Stomach (tissue), 9 donors: ENCODE measurements around the gene PRKCZ. TPM values are rescaled to one million over a fixed set of nuclear protein-coding genes. Genes with fewer than 3 reads are reported as not detected.
"Not testable (repeated sequence)": the region's sequence is repeated elsewhere in the genome, so short reads cannot be mapped to it uniquely, and the experiment has no call there.

Experiments used
- DNase-seq, 2 donors: peaks; one replicate each; pipeline versions ENCODE4 v3.0.0 to v3.0.0-alpha.2; 2013 to 2019
- H3K27ac ChIP-seq, 5 donors: fragments of 200-600 bp in 4 of 5; sonication (generic) in 4 of 5; one replicate each; pipeline ENCODE4 v1.5.1; 2013 to 2019; ENCODE audit warnings: mild to moderate bottlenecking in 1 of 5, moderate library complexity in 1 of 5
- H3K27me3 ChIP-seq, 3 donors: fragments of 200-600 bp; sonication (generic); one replicate each; pipeline ENCODE4 v1.5.1; 2017 to 2019; ENCODE audit warnings: mixed run types in 1 of 3
- H3K36me3 ChIP-seq, 4 donors: fragments of 200-600 bp; sonication (generic); 1 replicate in 3 of 4; 2 replicates in 1 of 4; pipeline ENCODE4 v1.5.1; 2016 to 2019
- H3K4me1 ChIP-seq, 4 donors: fragments of 200-600 bp; sonication (generic); one replicate each; pipeline ENCODE4 v1.5.1; 2016 to 2019
- H3K4me3 ChIP-seq, 4 donors: fragments of 200-600 bp; sonication (generic) in 3 of 4; one replicate each; pipeline ENCODE4 v1.5.1; 2016 to 2019; ENCODE audit warnings: mild to moderate bottlenecking in 1 of 4
- H3K9me3 ChIP-seq, 4 donors: fragments of 200-600 bp; sonication (generic); one replicate each; pipeline ENCODE4 v1.5.1; 2016 to 2019
- CTCF ChIP-seq, 7 experiments: fragments of 450-650 bp in 4 of 7; fragments of 200-600 bp in 3 of 7; sonication (generic) in 3 of 7; IDR thresholded peaks; one replicate each; pipeline ENCODE4 v1.5.1; 2016 to 2019; ENCODE audit warnings: antibody characterized with exemption in 7 of 7, control low read depth in 2 of 7, mild to moderate bottlenecking in 1 of 7
- EP300 ChIP-seq: sonication (generic); formaldehyde crosslinking; IDR thresholded peaks from one replicate; pipeline ENCODE4 v1.6.1; 2017; ENCODE audit warnings: antibody characterized with exemption
- POLR2A ChIP-seq, 4 donors: fragments of 450-650 bp; IDR thresholded peaks; one replicate each; pipeline ENCODE4 v1.6.1; 2016; ENCODE audit warnings: antibody characterized with exemption in 4 of 4, control low read depth in 2 of 4, mild to moderate bottlenecking in 1 of 4, moderate library complexity in 1 of 4
- POLR2AphosphoS5 ChIP-seq, 3 donors: sonication (generic); formaldehyde crosslinking; IDR thresholded peaks; one replicate each; pipeline ENCODE4 v1.6.1; 2016; ENCODE audit warnings: antibody characterized with exemption in 3 of 3
- WGBS, 5 donors: extraction: QIAGEN DNeasy Blood & Tissue Kit in 3 of 5; methylation state at CpG; one replicate each; pipeline versions ENCODE4 v1.1.5 to v1.1.7; 2013 to 2018; 5-methylcytosine and 5-hydroxymethylcytosine counted together
- intact Hi-C: fragments of 100-400 bp; cut with DNase I; formaldehyde crosslinking; loops from one replicate; pipeline ENCODE4 v1.15.1; 2023; ENCODE audit warnings: low total_unique reads
- polyA plus RNA-seq, 3 donors: library from polyadenylated mRNA; stranded (reverse); fragments of 200-250 nt; gene quantifications; one replicate each; pipeline ENCODE4 v1.2.3, GENCODE V29; 2013
- total RNA-seq, 5 donors: library from RNA; depleted of rRNA; stranded (reverse); fragments of >200 nt; gene quantifications; one replicate each; pipeline versions ENCODE4 v1.1.0 to v1.2.3, GENCODE V29; 2014 to 2016
- donor health status: healthy with polysubstance abuse.
- donor health status: Bipolar disorder and iron deficiency.
- donor health status: healthy.

PRKCZ gene
- total and polyA plus RNA-seq, 8 donors, result 11.1 to 55.8 (median 25.5) TPM

- no peaks in the 10 kb centered on the region for H3K9me3 ChIP-seq
- H3K27me3 ChIP-seq, result no peaks in the 10 kb centered on the region
- no peaks in the 10 kb centered on the region for H3K36me3 ChIP-seq
- TF ChIP-seq CTCF (IDR thresholded peaks at IDR 0.05), result no peak
- no peak overlapping the region for H3K4me3 ChIP-seq
- no peak for DNase-seq
- 83 to 92% (median 89%) methylated on average over 15 to 19 of the region's 19 CpGs for WGBS, 5 donors
- intact Hi-C loops, result no loop called here
- peak overlapping the region in 2 of 5 donors; percentile 84 to 97 for H3K27ac ChIP-seq
- H3K4me1 ChIP-seq, result peaks cover 22 to 40% (median 30%) of the 10 kb centered on the region in 4 donors
Observed at GRCh38 chr1:2136386-2137235, 86.4 kb downstream of the PRKCZ start.

DNA sequence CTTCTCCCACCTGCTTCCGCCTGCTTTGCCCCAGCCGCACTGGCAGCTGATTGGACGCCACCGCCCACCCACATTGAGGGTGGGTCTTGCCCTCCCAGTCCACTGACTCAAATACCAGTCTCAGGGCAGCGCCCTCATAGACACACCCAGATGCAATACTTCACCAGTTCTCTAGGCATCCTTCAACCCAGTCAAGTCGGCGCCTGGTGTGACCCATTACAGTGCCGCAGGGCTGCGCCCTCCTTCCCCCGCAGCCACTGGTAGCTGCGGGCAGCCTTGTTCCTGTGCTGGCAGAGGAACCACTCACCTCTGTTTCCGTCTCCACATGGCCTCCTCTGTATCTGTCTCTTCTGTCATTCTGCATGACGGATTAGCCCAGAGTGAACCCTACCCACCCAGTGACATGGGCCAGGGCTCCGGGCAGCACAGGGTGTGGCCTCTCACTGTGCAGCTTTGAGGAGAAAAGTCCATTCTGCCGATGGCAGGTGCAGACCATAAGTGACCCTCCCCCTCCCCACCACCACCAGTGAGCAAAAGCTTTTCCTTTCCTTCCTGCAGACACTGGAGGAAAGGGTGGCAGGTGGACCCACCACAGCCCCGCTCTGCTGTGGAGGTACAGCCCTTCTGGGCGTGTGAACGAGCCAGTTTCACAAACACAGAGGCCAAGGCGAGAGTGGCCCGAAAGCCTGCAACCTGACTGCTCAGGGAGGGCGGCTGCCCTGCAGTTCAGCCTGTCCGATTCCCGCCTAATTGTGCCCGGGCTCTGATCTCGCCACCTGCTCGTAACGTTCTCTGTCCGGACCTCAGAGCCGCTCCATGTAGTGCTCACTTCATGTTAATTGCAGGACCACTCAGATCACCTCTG lies 87.3 kb downstream of the PRKCZ start:
- intact Hi-C loops, result no loop called here
- Histone ChIP-seq H3K4me1 (peaks cover 18 to 32% (median 25%) of the 10 kb centered on the region in 4 donors), H3K27ac (no peak overlapping the region), H3K36me3 (peaks cover 0 to 3% (median 0%) of the 10 kb centered on the region in 4 donors), H3K9me3 (no peaks in the 10 kb centered on the region), H3K4me3 (no peak overlapping the region), H3K27me3 (no peaks in the 10 kb centered on the region)
- WGBS, 5 donors, result 82 to 90% (median 86%) methylated on average over 24 to 29 of the region's 29 CpGs
- TF ChIP-seq POLR2AphosphoS5 (IDR thresholded peaks at IDR 0.05) (no peak), CTCF (IDR thresholded peaks at IDR 0.05) (no peak), EP300 (no peak), POLR2A (IDR thresholded peaks at IDR 0.05) (no peak)
- DNase-seq, result peak in 1 of 2 donors; percentile 75

DNA sequence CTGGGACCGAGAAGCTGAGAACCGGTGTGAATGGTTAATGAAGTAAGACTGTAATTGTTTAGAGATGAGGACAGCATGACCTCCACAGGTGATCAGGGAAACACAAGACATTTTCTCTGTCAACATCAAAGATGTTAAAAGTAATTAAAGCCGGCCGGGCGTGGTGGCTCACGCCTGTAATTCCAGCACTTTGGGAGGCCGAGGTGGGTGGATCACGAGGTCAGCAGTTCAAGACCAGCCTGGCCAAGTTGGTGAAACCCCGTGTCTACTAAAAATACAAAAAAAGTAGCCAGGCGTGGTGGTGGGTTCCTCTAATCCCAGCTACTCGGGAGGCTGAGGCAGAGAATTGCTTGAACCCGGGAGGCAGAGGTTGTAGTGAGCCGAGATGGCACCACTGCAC lies 88.9 kb downstream of the PRKCZ start:
- DNase-seq, H3K27me3 ChIP-seq, intact Hi-C loops, H3K27ac ChIP-seq, H3K4me3 ChIP-seq, H3K9me3 ChIP-seq, H3K36me3 ChIP-seq: not testable (repeated sequence)
- WGBS, 5 donors, result 86 to 90% (median 87%) methylated on average over 13 of the region's 13 CpGs
- H3K4me1 ChIP-seq, result peaks cover 11 to 20% (median 15%) of the 10 kb centered on the region in 4 donors

GRCh38 chr1:2141025-2141424 lies 90.8 kb downstream of the PRKCZ start:
- no peak overlapping the region for H3K27ac ChIP-seq
- intact Hi-C loops, result no loop called here
- no peaks in the 10 kb centered on the region for H3K9me3 ChIP-seq
- H3K36me3 ChIP-seq, result peaks cover 0 to 22% (median 9%) of the 10 kb centered on the region in 4 donors
- H3K4me1 ChIP-seq, result peaks cover 0 to 1% (median under 1%) of the 10 kb centered on the region in 4 donors
- DNase-seq, result no peak
- no peak for TF ChIP-seq POLR2AphosphoS5 (IDR thresholded peaks at IDR 0.05)
- no peak for TF ChIP-seq CTCF (IDR thresholded peaks at IDR 0.05)
- no peak for TF ChIP-seq POLR2A (IDR thresholded peaks at IDR 0.05)
- TF ChIP-seq EP300, result no peak
- H3K27me3 ChIP-seq, result no peaks in the 10 kb centered on the region
- no peak overlapping the region for H3K4me3 ChIP-seq
- 74 to 82% (median 78%) methylated on average over 4 of the region's 4 CpGs for WGBS, 5 donors
